ENCODE data around the gene PHF2.

PHF2 gene

GRCh38 chr9:93587651-93588347 lies 11.4 kb downstream of the PHF2 start:
- Histone ChIP-seq H3K9ac (ENCODE audit: low read depth, low read length) (no peak overlapping the region), H3K4me1 (ENCODE audit: control insufficient read depth, insufficient read depth, low read length) (peaks cover 12% of the 10 kb centered on the region)

GRCh38 chr9:93588641-93589609 lies 12.5 kb downstream of the PHF2 start:
- Histone ChIP-seq H3K4me3 (ENCODE audit: low read depth, low read length) (no peak overlapping the region), H3K27me3 (ENCODE audit: control insufficient read depth, insufficient read depth, low read length) (no peaks in the 10 kb centered on the region), H3K27ac (ENCODE audit: low read depth, low read length) (no peak overlapping the region), H3K9ac (ENCODE audit: low read depth, low read length) (no peak overlapping the region), H3K9me3 (ENCODE audit: control insufficient read depth, insufficient read depth, low read length) (no peaks in the 10 kb centered on the region), H3K4me1 (ENCODE audit: control insufficient read depth, insufficient read depth, low read length) (peaks cover 17% of the 10 kb centered on the region), H3K36me3 (ENCODE audit: control insufficient read depth, insufficient read depth, low read length) (no peaks in the 10 kb centered on the region)

More at GRCh38 chr9:93587651-93588347, 11.4 kb downstream of the PHF2 start:
- Histone ChIP-seq H3K27ac (ENCODE audit: low read depth, low read length) (no peak overlapping the region), H3K27me3 (ENCODE audit: control insufficient read depth, insufficient read depth, low read length) (no peaks in the 10 kb centered on the region), H3K9me3 (ENCODE audit: control insufficient read depth, insufficient read depth, low read length) (no peaks in the 10 kb centered on the region), H3K4me3 (ENCODE audit: low read depth, low read length) (no peak overlapping the region), H3K36me3 (ENCODE audit: control insufficient read depth, insufficient read depth, low read length) (no peaks in the 10 kb centered on the region)

GRCh38 chr9:93589688-93590087 lies 13.3 kb downstream of the PHF2 start:
- H3K4me1 ChIP-seq (ENCODE audit: control insufficient read depth, insufficient read depth, low read length) = peaks cover 17% of the 10 kb centered on the region
- no peaks in the 10 kb centered on the region for H3K36me3 ChIP-seq (ENCODE audit: control insufficient read depth, insufficient read depth, low read length)
- no peak overlapping the region for H3K27ac ChIP-seq (ENCODE audit: low read depth, low read length)
- no peak overlapping the region for H3K4me3 ChIP-seq (ENCODE audit: low read depth, low read length)
- H3K9me3 ChIP-seq (ENCODE audit: control insufficient read depth, insufficient read depth, low read length) = no peaks in the 10 kb centered on the region
- no peaks in the 10 kb centered on the region for H3K27me3 ChIP-seq (ENCODE audit: control insufficient read depth, insufficient read depth, low read length)
- no peak overlapping the region for H3K9ac ChIP-seq (ENCODE audit: low read depth, low read length)

- no peaks in the 10 kb centered on the region for H3K9me3 ChIP-seq (ENCODE audit: control insufficient read depth, insufficient read depth, low read length)
- peaks cover 17% of the 10 kb centered on the region for H3K4me1 ChIP-seq (ENCODE audit: control insufficient read depth, insufficient read depth, low read length)
- no peaks in the 10 kb centered on the region for H3K36me3 ChIP-seq (ENCODE audit: control insufficient read depth, insufficient read depth, low read length)
- H3K9ac ChIP-seq (ENCODE audit: low read depth, low read length) = no peak overlapping the region
- H3K27ac ChIP-seq (ENCODE audit: low read depth, low read length) = no peak overlapping the region
- no peak overlapping the region for H3K4me3 ChIP-seq (ENCODE audit: low read depth, low read length)
- no peaks in the 10 kb centered on the region for H3K27me3 ChIP-seq (ENCODE audit: control insufficient read depth, insufficient read depth, low read length)
Measured at GRCh38 chr9:93590609-93591234, 14.3 kb downstream of the PHF2 start.

- Histone ChIP-seq H3K27ac (ENCODE audit: low read depth, low read length) (no peak overlapping the region), H3K9me3 (ENCODE audit: control insufficient read depth, insufficient read depth, low read length) (no peaks in the 10 kb centered on the region), H3K4me3 (ENCODE audit: low read depth, low read length) (no peak overlapping the region), H3K36me3 (ENCODE audit: control insufficient read depth, insufficient read depth, low read length) (no peaks in the 10 kb centered on the region), H3K27me3 (ENCODE audit: control insufficient read depth, insufficient read depth, low read length) (no peaks in the 10 kb centered on the region), H3K9ac (ENCODE audit: low read depth, low read length) (no peak overlapping the region), H3K4me1 (ENCODE audit: control insufficient read depth, insufficient read depth, low read length) (peaks cover 17% of the 10 kb centered on the region)
Measured at GRCh38 chr9:93591301-93592007, 15.1 kb downstream of the PHF2 start.

- no peaks in the 10 kb centered on the region for H3K9me3 ChIP-seq (ENCODE audit: control insufficient read depth, insufficient read depth, low read length)
- no peaks in the 10 kb centered on the region for H3K36me3 ChIP-seq (ENCODE audit: control insufficient read depth, insufficient read depth, low read length)
- no peak overlapping the region for H3K27ac ChIP-seq (ENCODE audit: low read depth, low read length)
- no peaks in the 10 kb centered on the region for H3K27me3 ChIP-seq (ENCODE audit: control insufficient read depth, insufficient read depth, low read length)
- H3K4me3 ChIP-seq (ENCODE audit: low read depth, low read length) = no peak overlapping the region
- H3K4me1 ChIP-seq (ENCODE audit: control insufficient read depth, insufficient read depth, low read length) = peaks cover 17% of the 10 kb centered on the region
- no peak overlapping the region for H3K9ac ChIP-seq (ENCODE audit: low read depth, low read length)
Measured at GRCh38 chr9:93592008-93592642, 15.7 kb downstream of the PHF2 start.

GRCh38 chr9:93592643-93593021 lies 16.2 kb downstream of the PHF2 start:
- H3K9ac ChIP-seq (ENCODE audit: low read depth, low read length) = no peak overlapping the region
- no peaks in the 10 kb centered on the region for H3K9me3 ChIP-seq (ENCODE audit: control insufficient read depth, insufficient read depth, low read length)
- no peaks in the 10 kb centered on the region for H3K27me3 ChIP-seq (ENCODE audit: control insufficient read depth, insufficient read depth, low read length)
- H3K4me1 ChIP-seq (ENCODE audit: control insufficient read depth, insufficient read depth, low read length) = peaks cover 17% of the 10 kb centered on the region
- H3K36me3 ChIP-seq (ENCODE audit: control insufficient read depth, insufficient read depth, low read length) = no peaks in the 10 kb centered on the region
- H3K27ac ChIP-seq (ENCODE audit: low read depth, low read length) = no peak overlapping the region
- no peak overlapping the region for H3K4me3 ChIP-seq (ENCODE audit: low read depth, low read length)

- Histone ChIP-seq H3K9ac (ENCODE audit: low read depth, low read length) (no peak overlapping the region), H3K4me3 (ENCODE audit: low read depth, low read length) (no peak overlapping the region), H3K27ac (ENCODE audit: low read depth, low read length) (no peak overlapping the region), H3K36me3 (ENCODE audit: control insufficient read depth, insufficient read depth, low read length) (no peaks in the 10 kb centered on the region), H3K4me1 (ENCODE audit: control insufficient read depth, insufficient read depth, low read length) (peaks cover 17% of the 10 kb centered on the region), H3K27me3 (ENCODE audit: control insufficient read depth, insufficient read depth, low read length) (no peaks in the 10 kb centered on the region), H3K9me3 (ENCODE audit: control insufficient read depth, insufficient read depth, low read length) (no peaks in the 10 kb centered on the region)
Measured at GRCh38 chr9:93593144-93593658, 16.8 kb downstream of the PHF2 start.

- Histone ChIP-seq H3K27ac (ENCODE audit: low read depth, low read length) (no peak overlapping the region), H3K27me3 (ENCODE audit: control insufficient read depth, insufficient read depth, low read length) (no peaks in the 10 kb centered on the region), H3K4me1 (ENCODE audit: control insufficient read depth, insufficient read depth, low read length) (peaks cover 19% of the 10 kb centered on the region), H3K36me3 (ENCODE audit: control insufficient read depth, insufficient read depth, low read length) (no peaks in the 10 kb centered on the region), H3K9ac (ENCODE audit: low read depth, low read length) (no peak overlapping the region), H3K9me3 (ENCODE audit: control insufficient read depth, insufficient read depth, low read length) (no peaks in the 10 kb centered on the region), H3K4me3 (ENCODE audit: low read depth, low read length) (no peak overlapping the region)
Measured at GRCh38 chr9:93594041-93594756, 17.8 kb downstream of the PHF2 start.

GRCh38 chr9:93595461-93595860 lies 19.1 kb downstream of the PHF2 start:
- no peak overlapping the region for H3K9ac ChIP-seq (ENCODE audit: low read depth, low read length)
- no peak overlapping the region for H3K4me3 ChIP-seq (ENCODE audit: low read depth, low read length)
- no peaks in the 10 kb centered on the region for H3K27me3 ChIP-seq (ENCODE audit: control insufficient read depth, insufficient read depth, low read length)
- no peaks in the 10 kb centered on the region for H3K9me3 ChIP-seq (ENCODE audit: control insufficient read depth, insufficient read depth, low read length)
- H3K27ac ChIP-seq (ENCODE audit: low read depth, low read length) = no peak overlapping the region
- peaks cover 27% of the 10 kb centered on the region for H3K4me1 ChIP-seq (ENCODE audit: control insufficient read depth, insufficient read depth, low read length)
- H3K36me3 ChIP-seq (ENCODE audit: control insufficient read depth, insufficient read depth, low read length) = no peaks in the 10 kb centered on the region
